Activated T-cell treated with anti-CD3 and anti-CD28 coated beads, Interleukin-2, amount 50 U/mL, for 72 hours (primary cell): ENCODE results near the gene G3BP1. TPM values are rescaled to one million over a fixed set of nuclear protein-coding genes. Genes with fewer than 3 reads are reported as not detected.

Experiments used
- ATAC-seq, 2 donors: fragments of 150-1000 bp; cut with Tn5 transposase; replicated peaks in 1 of 2; 2 replicates each; pipeline ENCODE4 v1.10.0; 2021; ENCODE audit warnings: moderate library complexity in 2 of 2, mild to moderate bottlenecking in 1 of 2
- DNase-seq, 2 donors: peaks; one replicate each; pipeline ENCODE4 v3.0.0; 2021 to 2022; ENCODE audit warnings: mixed read lengths in 1 of 2
- H3K27ac Mint-ChIP-seq: one replicate; pipeline ENCODE4 v1.8.0; 2022; ENCODE audit warnings: mild to moderate bottlenecking, moderate library complexity, mixed read lengths
- H3K27me3 Mint-ChIP-seq: one replicate; pipeline ENCODE4 v1.8.0; 2022; ENCODE audit warnings: low read depth, mixed read lengths
- H3K36me3 Mint-ChIP-seq, 2 donors: one replicate each; pipeline ENCODE4 v1.8.0; 2022; ENCODE audit warnings: mixed read lengths in 2 of 2, mild to moderate bottlenecking in 1 of 2; ENCODE audit not compliant: insufficient read depth in 2 of 2
- H3K4me1 Mint-ChIP-seq: one replicate; pipeline ENCODE4 v1.8.0; 2022; ENCODE audit warnings: low read depth, mixed read lengths
- H3K4me3 Mint-ChIP-seq, 2 donors: one replicate each; pipeline ENCODE4 v1.8.0; 2022; ENCODE audit warnings: mild to moderate bottlenecking in 2 of 2, mixed read lengths in 2 of 2, moderate library complexity in 2 of 2
- H3K9me3 Mint-ChIP-seq, 2 donors: one replicate each; pipeline ENCODE4 v1.8.0; 2022; ENCODE audit warnings: mixed read lengths in 2 of 2
- total RNA-seq, 2 donors: library from RNA; stranded (reverse); gene quantifications; one replicate each; pipeline ENCODE4 v1.2.3, GENCODE V29; 2022

G3BP1 gene
- total RNA-seq, 2 donors from 2014 or later, result 133 to 157 TPM

GRCh38 chr5:151758430-151759241 is 13.1 kb upstream of the G3BP1 start, which contains the start of gene ATOX1:
Gene ATOX1 (minus strand): TSS chr5:151758631. CDS start chr5:151758551, 80 bp downstream.
- ATAC-seq (peak; percentile 96 to 98), DNase-seq (peak; percentile 95 to 96)
- peak within 1 kb of the TSS; percentile 93 to 94 for H3K4me3 Mint-ChIP-seq
- no peaks in the 10 kb centered on the region for H3K27me3 Mint-ChIP-seq
- H3K36me3 Mint-ChIP-seq, result no peaks in the 10 kb centered on the region
- peak within 1 kb of the TSS; percentile 99 for H3K27ac Mint-ChIP-seq
- no peaks in the 10 kb centered on the region for H3K9me3 Mint-ChIP-seq
- peaks cover 46% of the 10 kb centered on the region for H3K4me1 Mint-ChIP-seq

DNA sequence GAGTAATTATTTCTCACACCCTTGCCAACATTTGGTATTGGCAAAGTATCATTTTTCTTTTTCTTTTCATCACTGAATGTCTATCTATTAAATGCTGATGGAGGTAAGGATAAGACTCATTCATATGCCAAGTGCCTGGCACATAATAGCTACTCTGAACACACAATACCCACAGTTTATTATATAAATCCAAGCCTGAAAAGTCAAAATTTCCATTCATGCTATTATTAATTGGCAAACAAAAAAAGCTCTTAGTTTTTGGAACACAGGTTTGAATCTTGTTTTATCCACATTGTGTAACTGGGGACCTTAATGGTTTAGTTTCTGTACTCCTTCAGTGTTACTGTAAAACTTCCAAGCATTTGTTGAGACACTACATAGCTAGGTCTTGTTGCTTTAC is 7.0 kb upstream of the G3BP1 start:
- Mint-ChIP-seq H3K9me3 (no peaks in the 10 kb centered on the region), H3K4me3 (no peak overlapping the region), H3K36me3 (no peaks in the 10 kb centered on the region), H3K4me1 (peaks cover 1% of the 10 kb centered on the region), H3K27me3 (no peaks in the 10 kb centered on the region), H3K27ac (no peak overlapping the region)
- ATAC-seq (no peak), DNase-seq (no peak)

- DNase-seq (no peak), ATAC-seq (no peak)
- Mint-ChIP-seq H3K27me3 (no peaks in the 10 kb centered on the region), H3K9me3 (no peaks in the 10 kb centered on the region), H3K36me3 (peaks cover 0 to 1% of the 10 kb centered on the region in 2 donors), H3K4me3 (no peak overlapping the region), H3K4me1 (peaks cover 5% of the 10 kb centered on the region), H3K27ac (no peak overlapping the region)
Measured at GRCh38 chr5:151766975-151767374, 4.8 kb upstream of the G3BP1 start.

GRCh38 chr5:151770383-151771258 is 1.1 kb upstream of the G3BP1 start:
- no peaks in the 10 kb centered on the region for H3K27me3 Mint-ChIP-seq
- H3K4me1 Mint-ChIP-seq, result peaks cover 26% of the 10 kb centered on the region
- ATAC-seq (peak; percentile 33 to 42), DNase-seq (peak in 1 of 2 donors; percentile 79)
- H3K9me3 Mint-ChIP-seq, result no peaks in the 10 kb centered on the region
- peak overlapping the region; percentile 95 for H3K27ac Mint-ChIP-seq
- H3K36me3 Mint-ChIP-seq, result peaks cover 2 to 4% of the 10 kb centered on the region in 2 donors
- no peak overlapping the region for H3K4me3 Mint-ChIP-seq

DNA sequence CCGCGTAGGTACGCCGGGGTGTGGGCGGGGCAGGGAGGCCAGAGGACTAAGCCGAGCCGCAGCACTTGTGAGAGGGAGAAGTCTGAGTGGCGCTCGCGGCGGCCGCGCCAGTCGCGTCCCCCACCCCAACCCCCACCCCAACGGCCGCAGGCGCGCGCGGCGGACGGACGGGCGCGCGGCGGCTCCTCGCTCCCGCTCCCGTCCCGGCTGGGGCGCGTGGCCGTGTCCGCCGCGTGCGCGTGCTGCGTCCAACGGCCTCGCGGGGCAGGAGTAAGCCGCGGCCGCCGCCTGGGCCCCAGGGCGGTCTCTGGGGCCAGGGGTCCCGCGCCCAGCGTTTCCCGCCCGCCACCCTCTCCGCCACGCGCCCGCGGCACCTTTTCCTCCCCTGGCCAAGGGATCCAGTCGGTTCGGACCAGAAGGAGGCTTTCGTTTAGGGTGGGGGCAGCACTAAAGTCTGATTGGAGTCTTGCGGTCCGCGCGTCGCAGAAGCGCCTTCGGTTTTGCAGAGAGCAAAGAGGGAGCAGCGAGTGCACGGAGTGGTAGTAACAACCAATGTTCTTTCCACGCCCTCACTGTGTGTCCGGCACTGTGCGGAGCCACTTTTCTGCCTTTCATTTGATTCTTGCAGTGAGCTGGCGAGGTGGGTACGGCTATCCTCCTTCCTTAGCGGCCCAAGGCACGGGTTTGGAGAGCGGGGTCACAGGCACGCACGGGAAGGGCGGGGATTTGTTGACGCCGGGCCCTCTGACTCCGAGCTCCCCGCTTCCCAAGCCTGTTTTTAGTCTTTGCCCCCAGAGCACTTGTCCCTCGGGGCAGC is 483 bp downstream of the G3BP1 start:
- Mint-ChIP-seq H3K27ac (peak overlapping the region; percentile 43), H3K27me3 (no peaks in the 10 kb centered on the region), H3K9me3 (no peaks in the 10 kb centered on the region), H3K4me3 (peak overlapping the region; percentile 83 to 86), H3K36me3 (peaks cover 4 to 11% of the 10 kb centered on the region in 2 donors), H3K4me1 (peaks cover 42% of the 10 kb centered on the region)
- DNase-seq (peak; percentile 53 to 55), ATAC-seq (peak in 1 of 2 donors; percentile 7)

- Mint-ChIP-seq H3K9me3 (no peaks in the 10 kb centered on the region), H3K27ac (peak overlapping the region; percentile 43), H3K27me3 (no peaks in the 10 kb centered on the region), H3K36me3 (peaks cover 5 to 19% of the 10 kb centered on the region in 2 donors), H3K4me3 (peak overlapping the region; percentile 83 to 86), H3K4me1 (peaks cover 49% of the 10 kb centered on the region)
- DNase-seq (no peak), ATAC-seq (no peak)
Measured at GRCh38 chr5:151772846-151773561, 1.2 kb downstream of the G3BP1 start.

DNA sequence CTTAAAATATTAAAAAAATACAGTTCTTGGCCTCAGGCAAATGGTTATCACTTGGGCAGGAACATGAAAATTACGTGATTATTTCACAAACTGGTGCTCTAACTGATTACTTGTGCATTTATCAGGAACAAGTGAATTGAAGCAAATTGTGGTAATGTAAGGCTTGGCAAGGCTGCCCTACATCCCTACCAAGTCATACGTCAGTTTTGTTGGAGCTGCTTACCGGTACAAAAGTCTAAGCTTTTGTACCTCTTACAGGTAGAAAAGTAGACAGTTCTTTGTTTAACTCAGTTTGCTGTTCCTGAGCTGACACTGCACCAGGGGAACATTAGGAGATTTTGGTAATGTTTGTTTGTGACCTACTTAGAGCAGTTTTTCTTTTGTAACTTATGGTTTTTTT is 2.2 kb downstream of the G3BP1 start:
- H3K36me3 Mint-ChIP-seq, result peaks cover 5 to 22% of the 10 kb centered on the region in 2 donors
- H3K4me1 Mint-ChIP-seq, result peaks cover 58% of the 10 kb centered on the region
- no peak for ATAC-seq
- peak overlapping the region; percentile 9 for H3K27ac Mint-ChIP-seq
- no peak for DNase-seq
- H3K9me3 Mint-ChIP-seq, result no peaks in the 10 kb centered on the region
- H3K4me3 Mint-ChIP-seq, result peak overlapping the region; percentile 83 to 84
- no peaks in the 10 kb centered on the region for H3K27me3 Mint-ChIP-seq

DNA sequence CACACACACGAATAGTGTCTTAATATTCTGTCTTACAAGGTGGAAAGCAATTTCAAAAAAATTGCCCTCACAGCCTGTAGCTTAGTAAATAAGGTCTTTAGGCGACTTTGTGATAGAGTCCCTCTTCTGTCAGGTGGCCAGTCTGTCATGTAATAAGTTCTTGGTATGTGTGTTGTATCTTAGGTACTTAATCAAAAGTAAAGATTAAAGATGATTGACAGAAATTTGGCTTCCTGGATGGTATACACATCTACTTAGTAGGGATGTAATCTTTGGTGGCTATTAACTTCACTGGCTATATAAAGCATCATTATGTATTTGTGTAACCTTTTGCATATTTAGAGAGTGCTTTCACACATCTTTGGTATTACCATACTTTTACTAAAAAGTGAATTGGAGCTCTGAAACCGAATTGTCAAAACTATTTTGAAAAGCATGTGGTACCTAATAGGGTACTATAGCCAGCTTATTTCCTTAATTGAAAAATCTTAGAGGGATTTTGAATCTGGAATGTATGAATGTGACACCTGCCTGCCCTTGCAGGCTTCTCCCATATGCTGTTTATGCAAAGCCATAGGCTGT is 3.4 kb downstream of the G3BP1 start:
- Mint-ChIP-seq H3K4me1 (peaks cover 66% of the 10 kb centered on the region), H3K36me3 (peaks cover 5 to 25% of the 10 kb centered on the region in 2 donors)
- no peak for ATAC-seq

DNA sequence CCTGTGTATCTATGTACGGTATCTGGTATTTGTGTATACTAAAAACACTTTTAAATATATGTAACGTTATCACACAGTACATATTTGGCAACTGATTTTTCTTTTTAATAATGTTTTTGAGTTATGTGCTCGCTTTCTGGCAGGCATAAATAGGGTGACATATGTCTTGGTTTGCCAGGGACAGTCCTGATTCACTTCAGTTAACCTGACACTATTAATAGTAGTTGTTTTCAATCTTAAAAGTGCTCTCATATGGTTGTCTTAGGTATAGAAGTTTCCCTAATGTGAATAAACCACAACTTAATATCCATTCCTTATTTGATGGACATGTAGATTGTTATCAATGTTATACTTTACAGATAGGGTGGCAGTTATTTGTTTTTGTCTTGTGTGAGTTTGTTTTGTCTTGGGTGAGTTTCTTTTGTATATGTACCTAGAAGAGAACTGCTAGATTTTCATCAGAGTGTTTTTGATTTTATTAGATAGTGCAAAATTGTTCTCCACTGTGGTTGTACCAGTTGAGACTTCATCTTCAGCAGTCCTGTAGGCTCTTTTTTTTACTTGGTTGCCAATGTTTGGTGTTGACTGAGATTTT is 7.9 kb downstream of the G3BP1 start:
- Mint-ChIP-seq H3K4me1 (peaks cover 89% of the 10 kb centered on the region), H3K36me3 (peaks cover 3 to 22% of the 10 kb centered on the region in 2 donors), H3K9me3 (no peaks in the 10 kb centered on the region), H3K4me3 (peak overlapping the region in 1 of 2 donors; percentile 41), H3K27me3 (no peaks in the 10 kb centered on the region), H3K27ac (peak overlapping the region; percentile 79)
- no peak for ATAC-seq
- no peak for DNase-seq

More for the DNA sequence above, 3.4 kb downstream of the G3BP1 start:
- DNase-seq, result no peak
- Mint-ChIP-seq H3K27me3 (no peaks in the 10 kb centered on the region), H3K9me3 (no peaks in the 10 kb centered on the region), H3K4me3 (peak overlapping the region; percentile 72 to 83), H3K27ac (peak overlapping the region; percentile 72)

- DNase-seq (no peak), ATAC-seq (no peak)
- Mint-ChIP-seq H3K4me1 (peaks cover 87% of the 10 kb centered on the region), H3K27me3 (no peaks in the 10 kb centered on the region), H3K4me3 (peak overlapping the region in 1 of 2 donors; percentile 37), H3K27ac (no peak overlapping the region), H3K36me3 (peaks cover 3 to 22% of the 10 kb centered on the region in 2 donors), H3K9me3 (no peaks in the 10 kb centered on the region)
Measured at GRCh38 chr5:151780348-151780747, 8.6 kb downstream of the G3BP1 start.

GRCh38 chr5:151781201-151781600 is 9.4 kb downstream of the G3BP1 start:
- Mint-ChIP-seq H3K4me3 (peak overlapping the region in 1 of 2 donors; percentile 45), H3K27ac (peak overlapping the region; percentile 61), H3K9me3 (no peaks in the 10 kb centered on the region), H3K27me3 (no peaks in the 10 kb centered on the region), H3K4me1 (peaks cover 85% of the 10 kb centered on the region), H3K36me3 (peaks cover 3 to 25% of the 10 kb centered on the region in 2 donors)
- ATAC-seq (no peak), DNase-seq (no peak)
